Activated T-cell treated with anti-CD3 and anti-CD28 coated beads, Interleukin-2, amount 50 U/mL, for 48 hours (primary cell): ENCODE measurements around the gene MAN1C1.

ENCODE experiments used
- DNase-seq, 2 experiments: peaks; one replicate each; pipeline ENCODE4 v3.0.0-alpha.2; 2020

Gene MAN1C1

GRCh38 chr1:25785333-25786067 lies 168.9 kb downstream of the MAN1C1 start:
- no peak for DNase-seq

GRCh38 chr1:25786887-25787759 lies 170.5 kb downstream of the MAN1C1 start:
- DNase-seq: no peak

DNA sequence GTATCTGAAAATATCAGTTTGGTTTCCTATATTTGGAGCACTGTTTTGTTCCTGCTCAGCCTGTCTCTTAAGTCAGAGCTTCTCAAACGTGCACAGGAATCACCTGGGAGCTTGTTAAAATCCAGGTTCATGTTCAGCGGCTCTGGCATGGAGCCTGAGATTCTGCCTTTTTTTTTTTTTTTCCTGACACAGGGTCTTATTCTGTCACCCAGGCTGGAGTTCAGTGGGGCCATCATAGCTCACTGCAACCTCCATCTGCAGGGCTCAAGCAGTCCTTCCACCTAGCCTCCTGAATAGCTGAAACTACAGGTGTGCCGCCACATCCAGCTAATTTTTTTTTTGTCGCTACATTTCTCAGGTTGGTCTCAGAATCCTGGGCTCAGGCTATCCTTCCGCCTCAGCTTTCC lies 171.2 kb downstream of the MAN1C1 start:
- no peak for DNase-seq

GRCh38 chr1:25790472-25790871 lies 173.9 kb downstream of the MAN1C1 start:
- no peak for DNase-seq

DNA sequence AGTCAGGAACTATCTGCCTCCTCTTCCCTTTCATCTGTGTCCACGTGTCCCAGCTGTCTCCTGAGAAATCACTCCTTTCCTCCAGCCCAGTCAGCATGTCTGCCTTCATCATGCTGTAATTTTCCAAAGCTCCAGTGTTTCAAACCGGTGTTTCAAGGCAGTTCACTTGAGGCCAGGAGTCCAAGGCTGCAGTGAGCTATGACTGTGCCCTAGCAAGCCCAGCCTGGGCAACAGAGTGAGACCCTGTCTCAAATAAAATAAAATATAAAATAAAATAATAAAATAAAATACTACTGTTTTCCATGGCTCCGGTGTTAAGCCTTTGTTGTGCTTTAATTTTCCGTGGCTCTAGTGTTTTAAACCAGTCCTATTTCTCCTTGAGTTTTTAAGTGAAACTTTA lies 175.5 kb downstream of the MAN1C1 start:
- no peak for DNase-seq

DNA sequence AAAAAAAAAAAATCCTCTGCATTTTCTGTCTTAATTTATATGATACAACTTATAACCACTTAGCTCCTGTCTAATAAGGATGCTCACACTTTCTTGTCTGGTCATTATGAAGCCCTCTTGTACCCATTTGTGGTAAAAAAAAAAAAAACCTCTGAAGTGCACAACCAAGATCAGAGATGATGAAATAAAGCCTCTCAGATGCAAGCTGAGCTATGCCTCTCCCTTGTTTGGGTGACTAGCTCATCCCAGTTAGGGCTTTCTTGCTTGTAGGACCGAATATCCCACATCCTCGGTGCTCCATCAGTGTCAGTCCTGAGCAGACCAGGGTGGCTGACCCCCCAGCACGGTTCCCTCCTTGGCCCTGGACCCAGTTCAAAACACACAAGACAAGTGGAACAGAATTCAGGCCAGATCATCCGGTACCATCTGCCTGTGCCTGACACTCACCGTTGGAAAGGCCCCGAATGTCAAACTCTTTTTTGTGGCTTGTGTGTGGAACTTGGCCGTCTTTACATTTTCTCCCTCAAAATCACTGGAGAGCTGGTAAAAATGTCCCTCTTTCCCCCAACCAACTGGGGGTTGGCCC lies 177.1 kb downstream of the MAN1C1 start:
- no peak for DNase-seq

DNA sequence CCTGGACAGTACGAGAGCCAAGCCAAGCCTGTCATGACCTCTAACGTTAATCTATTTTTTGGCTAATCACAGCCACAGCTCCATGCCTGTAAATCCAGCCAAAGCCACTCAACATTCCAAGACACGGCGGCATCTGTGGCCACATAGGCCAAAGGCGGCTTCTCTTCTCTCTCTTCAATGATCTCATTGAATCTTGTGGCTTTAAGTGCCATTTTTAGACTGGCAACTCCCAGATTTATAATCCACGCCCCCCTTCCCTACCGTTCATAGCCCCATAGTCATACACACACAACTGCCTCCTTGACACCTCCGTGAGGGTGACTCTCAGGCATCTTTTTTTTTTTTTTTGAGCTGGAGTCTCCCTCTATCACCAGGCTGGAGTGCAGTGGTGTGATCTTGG lies 177.7 kb downstream of the MAN1C1 start:
- no peak for DNase-seq

GRCh38 chr1:25795211-25795610 lies 178.6 kb downstream of the MAN1C1 start:
- no peak for DNase-seq

DNA sequence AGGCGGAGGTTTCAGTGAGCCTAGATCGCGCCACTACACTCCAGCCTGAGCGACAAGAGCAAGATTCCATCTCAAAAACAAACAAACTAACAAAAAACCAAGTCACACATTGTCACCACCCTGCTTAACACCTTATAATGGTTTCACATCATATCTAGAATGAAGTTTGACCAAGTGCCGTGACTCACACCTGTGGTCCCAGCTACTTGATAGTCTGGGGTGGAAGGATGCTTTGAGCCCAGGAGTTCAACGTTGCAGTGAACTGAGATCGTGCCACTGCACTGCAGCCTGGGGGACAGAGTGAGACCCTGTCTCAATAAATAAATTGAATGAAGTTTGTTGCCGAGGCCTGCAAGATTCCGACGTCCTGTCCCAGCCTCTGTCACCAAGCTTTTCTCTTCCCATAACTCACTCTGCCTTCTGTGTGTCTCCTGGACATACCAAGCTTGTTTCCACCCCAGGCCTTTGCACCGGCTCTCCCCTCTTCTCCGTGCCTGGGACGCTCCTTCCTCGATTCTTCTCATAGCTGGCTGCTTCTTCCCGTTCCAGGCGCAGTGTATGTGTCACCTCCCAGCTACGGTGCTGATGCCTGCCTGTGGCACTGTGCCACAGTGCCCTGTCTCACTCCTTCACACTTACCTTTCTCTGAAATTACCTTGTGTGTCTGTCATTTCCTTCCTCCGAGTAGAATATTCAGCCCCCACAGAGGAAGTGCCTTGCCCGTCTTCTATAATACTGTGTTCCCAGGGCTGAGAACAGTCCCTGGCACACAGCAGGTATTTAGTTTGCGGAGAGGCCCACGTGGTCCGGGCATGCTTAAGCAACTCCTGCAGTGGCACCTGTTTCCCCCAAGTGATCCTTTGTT lies 179.6 kb downstream of the MAN1C1 start:
- DNase-seq: peak in 1 of 2 experiments; percentile 69

- DNase-seq: peak; percentile 92 to 96
These were observed 180.3 kb downstream of the MAN1C1 start for GRCh38 chr1:25796811-25797458.

GRCh38 chr1:25797939-25798338 lies 181.3 kb downstream of the MAN1C1 start:
- peak in 1 of 2 experiments; percentile 56 for DNase-seq

- no peak for DNase-seq
These were observed 182.2 kb downstream of the MAN1C1 start for GRCh38 chr1:25798666-25799351.

DNA sequence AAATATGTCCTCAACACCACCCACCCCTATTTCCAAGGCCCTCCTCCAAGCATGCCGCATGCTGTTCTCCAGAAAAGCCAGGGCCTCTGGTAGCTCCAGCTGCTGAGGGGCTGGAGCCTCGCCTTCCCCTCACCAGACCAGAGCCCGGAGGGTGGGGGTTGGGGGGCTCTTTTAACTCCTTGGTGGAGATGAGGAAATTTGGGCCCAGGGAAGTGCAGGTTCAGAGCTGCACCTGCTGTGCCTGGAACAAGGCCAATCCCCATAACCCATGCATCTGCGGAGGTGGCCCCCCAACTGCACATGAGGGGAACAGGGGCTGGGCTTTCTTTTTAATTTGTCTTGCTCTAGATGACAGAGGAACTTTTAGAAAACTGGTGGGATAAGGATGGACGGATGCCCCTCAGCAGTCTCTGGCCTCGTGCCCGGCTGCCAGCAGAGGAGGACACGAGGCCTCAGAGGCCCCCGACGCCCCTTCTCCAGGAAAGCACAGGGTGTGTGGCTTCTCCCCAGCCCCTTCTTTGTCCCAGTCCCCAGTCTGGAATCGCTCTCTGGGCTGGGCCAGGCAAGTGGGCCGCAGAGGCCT lies 182.9 kb downstream of the MAN1C1 start:
- DNase-seq: no peak

DNA sequence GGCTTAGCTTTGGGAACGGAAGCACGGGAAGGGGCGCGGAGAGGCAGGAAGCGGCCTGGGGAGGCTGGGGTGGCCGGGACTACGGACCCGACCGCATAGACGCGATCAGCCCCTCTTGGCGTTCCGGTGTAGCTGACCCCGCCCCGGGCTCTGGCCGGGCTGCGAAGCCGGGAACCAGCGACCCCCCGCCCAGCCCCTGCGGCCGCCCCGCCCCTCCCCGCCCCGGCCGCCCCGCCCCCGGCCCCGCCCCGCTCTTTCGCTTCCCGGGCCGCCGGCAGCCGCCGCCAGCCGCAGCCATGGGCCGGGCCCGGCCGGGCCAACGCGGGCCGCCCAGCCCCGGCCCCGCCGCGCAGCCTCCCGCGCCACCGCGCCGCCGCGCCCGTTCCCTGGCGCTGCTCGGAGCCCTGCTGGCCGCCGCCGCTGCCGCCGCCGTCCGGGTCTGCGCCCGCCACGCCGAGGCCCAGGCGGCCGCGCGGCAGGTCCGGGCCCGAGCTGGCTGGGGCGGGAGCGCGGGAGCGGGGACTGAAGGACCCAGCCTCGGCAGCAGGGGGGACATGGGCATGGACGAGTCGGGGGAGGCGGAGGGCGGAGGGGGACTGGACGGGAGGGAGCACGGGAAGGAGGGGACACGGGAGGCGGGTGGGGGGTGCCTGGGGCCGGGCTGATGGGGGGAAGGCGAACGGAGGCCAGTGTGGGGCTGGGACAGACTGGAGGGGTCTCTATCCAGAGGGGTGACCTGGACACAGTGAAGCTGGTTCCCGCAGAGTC lies 183.5 kb downstream of the MAN1C1 start, which contains the start of gene SELENON:
SELENON (plus strand) TSS at position 259 of the 768 bp plus-strand sequence; CDS start at position 297, 38 bp downstream.
- peak in 1 of 2 experiments; percentile 64 for DNase-seq

DNA sequence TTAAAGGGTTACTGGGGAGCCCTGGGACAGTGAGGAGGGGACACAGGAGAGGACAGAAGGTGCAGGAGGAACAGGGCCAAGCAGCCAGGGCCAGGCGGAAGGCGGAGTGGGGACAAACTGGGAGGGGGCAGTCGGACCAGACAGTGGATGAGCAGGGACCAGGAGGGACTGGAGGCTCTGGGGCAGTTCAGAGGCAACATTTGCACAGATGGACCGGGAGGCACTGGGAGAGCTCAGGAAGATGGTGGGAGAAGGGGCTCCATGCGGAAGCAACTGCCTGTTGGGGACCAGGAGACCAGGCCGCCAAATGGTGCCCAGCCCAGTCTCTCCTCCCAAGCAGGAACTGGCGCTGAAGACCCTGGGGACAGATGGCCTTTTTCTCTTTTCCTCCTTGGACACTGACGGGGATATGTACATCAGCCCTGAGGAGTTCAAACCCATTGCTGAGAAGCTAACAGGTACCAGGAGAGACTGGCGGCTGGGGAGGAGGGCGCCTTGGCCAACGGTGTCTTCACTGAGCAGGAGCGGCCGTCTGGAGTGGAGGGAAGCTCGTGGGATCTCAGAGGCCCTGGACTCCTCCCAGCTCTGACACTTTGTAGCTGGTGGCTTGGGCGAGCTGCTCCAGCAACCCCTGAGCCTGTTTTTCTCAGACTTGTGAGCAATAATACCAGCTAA lies 184.2 kb downstream of the MAN1C1 start:
- DNase-seq: no peak

DNA sequence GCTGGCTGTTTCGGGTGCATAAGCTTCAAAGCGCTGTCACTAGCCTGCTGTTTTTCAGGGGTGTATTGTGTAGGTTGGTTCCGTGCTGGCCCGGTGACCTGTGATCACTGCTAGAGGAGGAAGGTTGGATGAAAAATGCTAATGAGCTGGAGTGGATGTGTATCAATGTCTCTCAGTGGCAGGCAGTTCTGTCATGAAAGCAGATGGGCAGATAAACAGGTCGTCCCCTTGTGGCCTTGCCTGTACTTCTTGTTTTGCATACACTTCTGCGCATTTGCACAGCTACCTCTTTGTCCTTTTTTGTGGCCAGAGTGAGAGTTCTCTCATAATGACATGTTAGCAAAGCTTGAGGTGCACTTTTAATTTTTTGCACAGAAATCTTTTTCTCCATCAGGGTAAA lies 186.3 kb downstream of the MAN1C1 start:
- DNase-seq: peak in 1 of 2 experiments; percentile 36

GRCh38 chr1:25803368-25803767 lies 186.8 kb downstream of the MAN1C1 start:
- no peak for DNase-seq

DNA sequence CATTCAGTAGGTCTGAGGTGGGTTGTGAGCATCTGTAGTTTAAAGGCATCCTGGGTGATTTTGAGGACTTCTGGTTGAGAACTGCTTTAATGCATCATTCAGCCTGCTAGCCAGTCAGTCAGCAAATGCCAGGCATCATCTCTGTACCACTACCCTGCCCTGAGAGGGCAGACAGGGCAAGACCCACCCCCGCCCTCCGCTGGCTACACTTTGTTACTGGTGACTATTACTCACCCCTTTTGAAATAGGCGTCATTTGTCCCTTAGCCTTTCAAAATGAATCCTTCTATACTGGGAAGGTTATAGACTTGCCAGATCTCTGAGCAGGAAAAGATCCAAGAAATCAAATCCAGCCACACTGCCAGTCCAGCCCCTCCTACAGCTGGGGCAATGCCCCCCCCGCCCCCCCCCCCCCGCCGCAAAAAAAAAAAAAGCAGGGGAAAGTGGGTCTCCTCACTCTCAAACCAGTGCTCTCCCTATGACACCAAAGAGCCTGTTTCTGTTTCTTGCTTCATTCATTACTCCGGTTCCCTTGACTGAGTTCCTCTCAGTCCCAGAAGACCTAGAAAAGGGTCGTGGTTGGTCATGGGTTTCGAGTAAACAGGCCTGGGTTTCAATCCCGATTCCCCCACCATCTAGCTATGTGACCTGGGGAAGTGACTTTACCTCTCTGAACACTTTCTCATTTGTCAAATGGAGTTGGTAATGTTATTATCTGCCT lies 187.8 kb downstream of the MAN1C1 start:
- DNase-seq: peak in 1 of 2 experiments; percentile 69
